Measurements from ENCODE around the gene RSPO4.

Gene RSPO4

DNA sequence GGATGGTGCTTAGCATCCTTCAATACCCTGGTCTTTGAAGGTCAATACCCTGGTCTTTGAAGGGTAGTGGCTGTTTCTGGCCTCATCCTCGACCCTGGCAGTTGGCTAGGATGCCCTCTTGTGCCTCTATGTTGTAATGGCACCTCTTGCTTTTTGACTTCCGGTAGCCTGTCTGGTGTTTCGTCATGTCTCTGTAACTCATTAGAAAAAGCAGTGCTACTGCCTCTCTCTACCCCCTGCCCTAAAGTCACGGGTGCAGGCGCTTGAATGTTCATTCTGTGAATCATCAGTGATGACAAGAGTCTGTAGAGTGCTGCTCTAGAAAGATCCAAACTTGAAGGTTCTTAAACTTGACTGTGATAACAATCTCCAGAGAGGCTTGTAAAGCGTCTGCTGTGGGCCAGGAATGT, 28.3 kb downstream of the RSPO4 start:
- peaks cover 7% of the 10 kb centered on the region for H3K4me1 ChIP-seq (ENCODE audit: low read depth, poor library complexity, severe bottlenecking)
- H3K27ac ChIP-seq, result no peak overlapping the region
- no peak overlapping the region for H3K4me2 ChIP-seq
- no peak overlapping the region for H3K4me3 ChIP-seq (IDR thresholded peaks at IDR 0.05; ENCODE audit: insufficient read depth, low read depth, low read length)
- no peak overlapping the region for H3K9ac ChIP-seq
- H2AFZ ChIP-seq (ENCODE audit: low read depth), result peak overlapping the region; percentile 50; the same call in 1 of the 2 replicates
- TF ChIP-seq, protein P1, sequence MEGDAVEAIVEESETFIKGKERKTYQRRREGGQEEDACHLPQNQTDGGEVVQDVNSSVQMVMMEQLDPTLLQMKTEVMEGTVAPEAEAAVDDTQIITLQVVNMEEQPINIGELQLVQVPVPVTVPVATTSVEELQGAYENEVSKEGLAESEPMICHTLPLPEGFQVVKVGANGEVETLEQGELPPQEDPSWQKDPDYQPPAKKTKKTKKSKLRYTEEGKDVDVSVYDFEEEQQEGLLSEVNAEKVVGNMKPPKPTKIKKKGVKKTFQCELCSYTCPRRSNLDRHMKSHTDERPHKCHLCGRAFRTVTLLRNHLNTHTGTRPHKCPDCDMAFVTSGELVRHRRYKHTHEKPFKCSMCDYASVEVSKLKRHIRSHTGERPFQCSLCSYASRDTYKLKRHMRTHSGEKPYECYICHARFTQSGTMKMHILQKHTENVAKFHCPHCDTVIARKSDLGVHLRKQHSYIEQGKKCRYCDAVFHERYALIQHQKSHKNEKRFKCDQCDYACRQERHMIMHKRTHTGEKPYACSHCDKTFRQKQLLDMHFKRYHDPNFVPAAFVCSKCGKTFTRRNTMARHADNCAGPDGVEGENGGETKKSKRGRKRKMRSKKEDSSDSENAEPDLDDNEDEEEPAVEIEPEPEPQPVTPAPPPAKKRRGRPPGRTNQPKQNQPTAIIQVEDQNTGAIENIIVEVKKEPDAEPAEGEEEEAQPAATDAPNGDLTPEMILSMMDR (conservative IDR thresholded peaks at IDR 0.05; ENCODE audit: low read depth, low read length), result peak; percentile 70
- H4K20me1 ChIP-seq (ENCODE audit: insufficient read depth), result no peaks in the 10 kb centered on the region
- H3K36me3 ChIP-seq (ENCODE audit: insufficient read depth), result no peaks in the 10 kb centered on the region
- no peaks in the 10 kb centered on the region for H3K27me3 ChIP-seq (ENCODE audit: insufficient read depth, low read depth)
- no peaks in the 10 kb centered on the region for H3K79me2 ChIP-seq (ENCODE audit: insufficient read depth, low read depth)

DNA sequence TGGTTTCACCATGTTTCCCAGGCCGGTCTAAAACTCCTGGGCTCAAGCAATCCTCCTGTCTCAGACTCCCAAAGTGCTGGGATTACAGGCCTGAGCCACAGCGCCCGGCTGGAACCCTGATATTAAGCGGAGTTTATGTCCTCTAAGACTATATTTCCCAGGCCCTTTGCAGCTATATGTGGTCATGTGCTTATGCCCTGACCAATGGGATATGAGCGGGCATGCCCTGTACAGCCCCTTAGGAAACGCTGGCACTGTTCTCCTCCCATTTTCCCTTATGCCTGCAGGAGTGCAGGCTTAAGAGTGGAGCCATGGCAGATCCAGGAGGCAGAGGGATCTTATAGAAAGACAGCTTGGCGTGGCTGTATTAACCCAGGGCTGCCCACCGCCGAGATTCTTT, 29.9 kb downstream of the RSPO4 start:
- H3K27ac ChIP-seq, result no peak overlapping the region
- no peaks in the 10 kb centered on the region for H3K79me2 ChIP-seq (ENCODE audit: insufficient read depth, low read depth)
- H3K4me2 ChIP-seq, result no peak overlapping the region
- TF ChIP-seq, protein P1 (conservative IDR thresholded peaks at IDR 0.05; ENCODE audit: low read depth, low read length), result no peak
- H2AFZ ChIP-seq (ENCODE audit: low read depth), result no peak overlapping the region
- no peak overlapping the region for H3K9ac ChIP-seq
- H3K4me3 ChIP-seq (IDR thresholded peaks at IDR 0.05; ENCODE audit: insufficient read depth, low read depth, low read length), result no peak overlapping the region
- H3K4me1 ChIP-seq (ENCODE audit: low read depth, poor library complexity, severe bottlenecking), result peaks cover 7% of the 10 kb centered on the region
- no peaks in the 10 kb centered on the region for H4K20me1 ChIP-seq (ENCODE audit: insufficient read depth)
- no peaks in the 10 kb centered on the region for H3K36me3 ChIP-seq (ENCODE audit: insufficient read depth)
- no peaks in the 10 kb centered on the region for H3K27me3 ChIP-seq (ENCODE audit: insufficient read depth, low read depth)

DNA sequence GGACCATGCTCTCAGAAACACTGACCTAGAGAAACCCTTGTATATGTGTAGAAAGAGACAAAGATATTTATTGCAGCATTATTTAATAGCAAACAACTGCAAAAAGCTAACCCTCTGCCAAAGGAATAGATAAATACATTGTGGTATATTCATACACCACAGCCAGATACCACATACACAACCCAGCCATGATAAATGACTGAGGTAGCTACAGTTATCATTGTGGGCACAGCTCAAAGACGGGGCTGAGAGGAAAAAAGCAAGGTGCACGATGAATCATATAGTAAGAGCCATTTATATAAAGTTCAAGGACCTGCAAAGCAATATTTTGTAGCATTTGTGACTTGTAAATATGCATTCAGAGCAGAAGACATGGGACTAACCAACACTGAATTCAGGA, 30.8 kb downstream of the RSPO4 start:
- no peak overlapping the region for H3K27ac ChIP-seq
- H3K79me2 ChIP-seq (ENCODE audit: insufficient read depth, low read depth), result no peaks in the 10 kb centered on the region
- peaks cover 7% of the 10 kb centered on the region for H3K4me1 ChIP-seq (ENCODE audit: low read depth, poor library complexity, severe bottlenecking)
- no peak overlapping the region for H3K9ac ChIP-seq
- no peaks in the 10 kb centered on the region for H4K20me1 ChIP-seq (ENCODE audit: insufficient read depth)
- H2AFZ ChIP-seq (ENCODE audit: low read depth), result no peak overlapping the region
- H3K36me3 ChIP-seq (ENCODE audit: insufficient read depth), result no peaks in the 10 kb centered on the region
- H3K4me3 ChIP-seq (IDR thresholded peaks at IDR 0.05; ENCODE audit: insufficient read depth, low read depth, low read length), result no peak overlapping the region
- H3K4me2 ChIP-seq, result no peak overlapping the region
- TF ChIP-seq, protein P1 (conservative IDR thresholded peaks at IDR 0.05; ENCODE audit: low read depth, low read length), result no peak
- no peaks in the 10 kb centered on the region for H3K27me3 ChIP-seq (ENCODE audit: insufficient read depth, low read depth)

DNA sequence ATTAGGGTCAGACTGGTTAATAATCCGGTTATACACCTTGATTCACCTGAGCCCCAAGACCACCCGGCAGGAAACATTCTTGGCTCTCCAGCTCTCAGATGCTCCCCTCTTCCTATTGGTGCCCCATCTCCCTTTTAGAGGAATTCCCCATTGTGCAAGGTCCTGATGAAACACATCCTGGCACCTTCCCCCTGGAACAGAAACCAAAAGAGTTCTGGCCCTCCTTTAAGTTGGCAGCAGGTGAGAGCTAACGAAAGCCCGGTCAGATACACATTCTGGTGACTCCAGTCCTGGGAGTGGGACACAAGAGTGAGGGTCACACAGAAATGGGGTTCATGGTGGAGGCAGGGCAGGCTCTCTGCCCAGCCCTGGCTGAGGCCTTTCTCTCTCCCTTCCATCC, 32.2 kb downstream of the RSPO4 start:
- no peak overlapping the region for H2AFZ ChIP-seq (ENCODE audit: low read depth)

More for the DNA sequence above, 32.2 kb downstream of the RSPO4 start:
- H3K79me2 ChIP-seq (ENCODE audit: insufficient read depth, low read depth), result no peaks in the 10 kb centered on the region
- H3K36me3 ChIP-seq (ENCODE audit: insufficient read depth), result no peaks in the 10 kb centered on the region
- TF ChIP-seq, protein P1 (conservative IDR thresholded peaks at IDR 0.05; ENCODE audit: low read depth, low read length), result no peak
- no peak overlapping the region for H3K4me2 ChIP-seq
- no peak overlapping the region for H3K9ac ChIP-seq
- H3K4me1 ChIP-seq (ENCODE audit: low read depth, poor library complexity, severe bottlenecking), result peaks cover 7% of the 10 kb centered on the region
- H4K20me1 ChIP-seq (ENCODE audit: insufficient read depth), result no peaks in the 10 kb centered on the region
- H3K27ac ChIP-seq, result no peak overlapping the region
- no peaks in the 10 kb centered on the region for H3K27me3 ChIP-seq (ENCODE audit: insufficient read depth, low read depth)
- no peak overlapping the region for H3K4me3 ChIP-seq (IDR thresholded peaks at IDR 0.05; ENCODE audit: insufficient read depth, low read depth, low read length)
